GM23248 (cell line): ENCODE results near the gene ATG13. TPM values are rescaled to one million over a fixed set of nuclear protein-coding genes. Genes with fewer than 3 reads are reported as not detected.
"Not testable (repeated sequence)": the region's sequence is repeated elsewhere in the genome, so short reads cannot be mapped to it uniquely, and the experiment has no call there.

Experiments
- DNase-seq: peaks from one replicate; pipeline ENCODE4 v3.0.0-alpha.2; 2015
- H2AFZ ChIP-seq: fragments of 200-600 bp; sonication (generic); 2 replicates; pipeline ENCODE4 v1.6.1; 2016; ENCODE audit warnings: antibody characterized with exemption
- H3F3A ChIP-seq: fragments of 200-600 bp; sonication (generic); 2 replicates; pipeline ENCODE4 v1.6.1; 2016; ENCODE audit warnings: mild to moderate bottlenecking, antibody characterized with exemption, mixed run types; ENCODE audit not compliant: insufficient read depth
- H3K27ac ChIP-seq: fragments of 200-600 bp; sonication (generic); 2 replicates; pipeline ENCODE4 v1.5.1; 2016; ENCODE audit warnings: mild to moderate bottlenecking
- H3K27me3 ChIP-seq: fragments of 200-600 bp; sonication (generic); replicated peaks from 2 replicates; pipeline ENCODE4 v1.6.1; 2016; ENCODE audit warnings: mild to moderate bottlenecking; ENCODE audit not compliant: insufficient read depth
- H3K36me3 ChIP-seq: fragments of 200-600 bp; sonication (generic); 2 replicates; pipeline ENCODE4 v1.6.1; 2016; ENCODE audit warnings: low read depth, mild to moderate bottlenecking
- H3K4me1 ChIP-seq: fragments of 200-600 bp; sonication (generic); 2 replicates; pipeline ENCODE4 v1.6.1; 2016; ENCODE audit warnings: mild to moderate bottlenecking; ENCODE audit not compliant: insufficient read depth
- H3K4me2 ChIP-seq: fragments of 200-600 bp; sonication (generic); one replicate; pipeline ENCODE4 v1.6.1; 2016; ENCODE audit warnings: mild to moderate bottlenecking; ENCODE audit not compliant: unreplicated experiment
- H3K4me3 ChIP-seq: fragments of 200-600 bp; sonication (generic); 2 replicates; pipeline ENCODE4 v1.5.1; 2016; ENCODE audit warnings: mild to moderate bottlenecking
- H3K79me2 ChIP-seq: fragments of 200-600 bp; sonication (generic); 2 replicates; pipeline ENCODE4 v1.6.1; 2016; ENCODE audit warnings: mild to moderate bottlenecking; ENCODE audit not compliant: insufficient read depth
- H3K9ac ChIP-seq: fragments of 200-600 bp; sonication (generic); 2 replicates; pipeline ENCODE4 v1.6.1; 2016; ENCODE audit warnings: mild to moderate bottlenecking
- H3K9me2 ChIP-seq: fragments of 200-600 bp; sonication (generic); 2 replicates; pipeline ENCODE4 v1.6.1; 2016; ENCODE audit warnings: mixed run types, mild to moderate bottlenecking, moderate library complexity; ENCODE audit not compliant: insufficient read depth
- H3K9me3 ChIP-seq: fragments of 200-600 bp; sonication (generic); one replicate; pipeline ENCODE4 v1.6.1; 2017; ENCODE audit warnings: low read depth
- H4K20me1 ChIP-seq: fragments of 200-600 bp; sonication (generic); 2 replicates; pipeline ENCODE4 v1.6.0; 2016; ENCODE audit not compliant: insufficient read depth
- EZH2 ChIP-seq: fragments of 200-600 bp; sonication (generic); IDR thresholded peaks from 2 replicates; pipeline ENCODE4 v1.6.1; 2018; ENCODE audit warnings: antibody characterized with exemption, mild to moderate bottlenecking; ENCODE audit not compliant: insufficient read depth, poor library complexity, severe bottlenecking
- EZH2phosphoT487 ChIP-seq: fragments of 200-600 bp; sonication (generic); IDR thresholded peaks from 2 replicates; pipeline ENCODE4 v1.6.1; 2018; ENCODE audit warnings: antibody characterized with exemption, moderate library complexity, mild to moderate bottlenecking, low read depth; ENCODE audit not compliant: insufficient read depth
- WGBS, 2 experiments: methylation state at CpG; one replicate each; pipeline ENCODE4 v1.1.6; 2015 to 2017; ENCODE audit warnings: low lambda C conversion rate in 2 of 2, low coverage in 1 of 2; ENCODE audit errors: missing lambda C conversion rate in 2 of 2; 5-methylcytosine and 5-hydroxymethylcytosine counted together
- in situ Hi-C: fragments of 300-500 bp; cut with MboI; formaldehyde crosslinking; loops from 2 replicates; pipeline ENCODE4 v1.15.0; 2020
- polyA plus RNA-seq: library from polyadenylated mRNA; unstranded; fragments of >200 nt; fragmentation: Nextera tagmentation; extraction: Ambion mirVana; gene quantifications from 2 replicates; pipeline ENCODE4 v1.2.1, GENCODE V29; 2016
- total RNA-seq: library from RNA; depleted of rRNA; stranded (reverse); fragments of >200 nt; shearing (Covaris generic); gene quantifications from 2 replicates; pipeline ENCODE4 v1.2.3, GENCODE V29; 2014

ATG13 gene
- total and polyA plus RNA-seq, 2 experiments from 2014 or later = 55.1 to 118 TPM

GRCh38 chr11:46712874-46713576 is 95.7 kb downstream of the ATG13 start:
- H3K27ac ChIP-seq = no peak overlapping the region
- WGBS, 2 experiments = 84 to 85% methylated on average over 7 of the region's 7 CpGs
- in situ Hi-C loops = no loop called here

GRCh38 chr11:46717825-46718154 is 100.4 kb downstream of the ATG13 start:
- H3K4me3 ChIP-seq, DNase-seq, H4K20me1 ChIP-seq, H3K9me2 ChIP-seq, H3K4me2 ChIP-seq, H3K27me3 ChIP-seq, H3F3A ChIP-seq, H3K9ac ChIP-seq, H3K27ac ChIP-seq, H3K79me2 ChIP-seq, H3K9me3 ChIP-seq, H3K36me3 ChIP-seq, in situ Hi-C loops, H2AFZ ChIP-seq: not testable (repeated sequence)
- peaks cover 14% of the 10 kb centered on the region for H3K4me1 ChIP-seq
- WGBS, 2 experiments = 76 to 98% methylated on average over 2 of the region's 2 CpGs

More at GRCh38 chr11:46712874-46713576, 95.7 kb downstream of the ATG13 start:
- Histone ChIP-seq H3K9me2 (no peaks in the 10 kb centered on the region), H3K27me3 (no peaks in the 10 kb centered on the region), H2AFZ (no peak overlapping the region), H4K20me1 (no peaks in the 10 kb centered on the region), H3F3A (peaks cover 33% of the 10 kb centered on the region), H3K4me3 (no peak overlapping the region), H3K36me3 (no peaks in the 10 kb centered on the region), H3K9me3 (no peaks in the 10 kb centered on the region), H3K4me1 (peaks cover 25% of the 10 kb centered on the region), H3K79me2 (no peaks in the 10 kb centered on the region), H3K4me2 (no peak overlapping the region), H3K9ac (no peak overlapping the region)
- TF ChIP-seq EZH2 (no peak), EZH2phosphoT487 (no peak)
- DNase-seq = no peak

GRCh38 chr11:46718155-46719019 is 101.0 kb downstream of the ATG13 start:
- Histone ChIP-seq H3K4me3 (no peak overlapping the region), H3K9me2 (no peaks in the 10 kb centered on the region), H3F3A (peaks cover 10% of the 10 kb centered on the region; the same call in 1 of the 2 replicates), H3K4me2 (no peak overlapping the region), H3K79me2 (no peaks in the 10 kb centered on the region), H3K9me3 (no peaks in the 10 kb centered on the region), H4K20me1 (no peaks in the 10 kb centered on the region), H3K36me3 (no peaks in the 10 kb centered on the region), H3K9ac (no peak overlapping the region), H3K4me1 (peaks cover 14% of the 10 kb centered on the region), H3K27me3 (no peaks in the 10 kb centered on the region), H2AFZ (peak overlapping the region; percentile 23; the same call in 1 of the 2 replicates), H3K27ac (no peak overlapping the region)
- no peak for DNase-seq
- no peak for TF ChIP-seq EZH2
- no peak for TF ChIP-seq EZH2phosphoT487
- WGBS, 2 experiments = 90 to 92% methylated on average over 11 of the region's 11 CpGs
- in situ Hi-C loops = no loop called here

GRCh38 chr11:46719048-46719542 is 101.7 kb downstream of the ATG13 start, which contains the start of gene F2:
TSS of gene F2 (plus strand) at chr11:46719213. CDS start at chr11:46719236, 23 bp downstream.
- 86 to 94% methylated on average over 5 to 7 of the region's 7 CpGs for WGBS, 2 experiments
- Histone ChIP-seq H2AFZ (peak within 1 kb of the TSS; percentile 23; the same call in 1 of the 2 replicates), H3K9ac (no peak within 1 kb of the TSS), H3K27ac (no peak within 1 kb of the TSS), H4K20me1 (no peaks in the 10 kb centered on the region), H3F3A (peaks cover 8% of the 10 kb centered on the region; the same call in 1 of the 2 replicates), H3K4me3 (no peak within 1 kb of the TSS), H3K9me2 (no peaks in the 10 kb centered on the region), H3K4me1 (peaks cover 10% of the 10 kb centered on the region), H3K79me2 (no peaks in the 10 kb centered on the region), H3K36me3 (no peaks in the 10 kb centered on the region), H3K9me3 (no peaks in the 10 kb centered on the region), H3K4me2 (no peak within 1 kb of the TSS), H3K27me3 (no peaks in the 10 kb centered on the region)
- TF ChIP-seq EZH2phosphoT487 (no peak), EZH2 (no peak)
- in situ Hi-C loops = no loop called here
- no peak for DNase-seq
